Right lobe of liver (tissue), 4 donors: ENCODE results near the gene TSPAN18.

Experiments
- CTCF ChIP-seq, 4 donors: fragments of 200-600 bp in 3 of 4; fragments of 450-650 bp in 1 of 4; IDR thresholded peaks; one replicate each; pipeline versions ENCODE4 v1.5.1 to v1.8.0; 2016 to 2022; ENCODE audit warnings: antibody characterized with exemption in 4 of 4, mild to moderate bottlenecking in 2 of 4
- POLR2A ChIP-seq: fragments of 450-650 bp; IDR thresholded peaks from one replicate; pipeline ENCODE4 v1.6.1; 2017; ENCODE audit warnings: antibody characterized with exemption, mild to moderate bottlenecking
- donor health status: DM: no; HTN: no; CAD: no.
- donor health status: DM: no; HTN: no; CAD: no.
- donor health status: DM: no; HTN: yes; CAD: no.

- TF ChIP-seq POLR2A (no peak), CTCF (IDR thresholded peaks at IDR 0.05) (no peak)
Measured at GRCh38 chr11:44708009-44708408, 18.8 kb upstream of the TSPAN18 start.
